Prostate gland (tissue), 2 donors: ENCODE data around the gene AASDHPPT.

Experiments
- CTCF ChIP-seq, 4 experiments: fragments of 200-600 bp in 2 of 4; fragments of 450-650 bp in 2 of 4; sonication (generic) in 2 of 4; IDR thresholded peaks; 1 replicate in 3 of 4; 2 replicates in 1 of 4; pipeline ENCODE4 v1.5.1; 2016 to 2019; ENCODE audit warnings: antibody characterized with exemption in 4 of 4, mild to moderate bottlenecking in 2 of 4, moderate library complexity in 2 of 4
- POLR2A ChIP-seq: fragments of 450-650 bp; IDR thresholded peaks from one replicate; pipeline ENCODE4 v1.6.1; 2016; ENCODE audit warnings: antibody characterized with exemption, mild to moderate bottlenecking
- POLR2AphosphoS5 ChIP-seq: sonication (generic); formaldehyde crosslinking; IDR thresholded peaks from one replicate; pipeline ENCODE4 v1.6.1; 2017; ENCODE audit warnings: antibody characterized with exemption

DNA sequence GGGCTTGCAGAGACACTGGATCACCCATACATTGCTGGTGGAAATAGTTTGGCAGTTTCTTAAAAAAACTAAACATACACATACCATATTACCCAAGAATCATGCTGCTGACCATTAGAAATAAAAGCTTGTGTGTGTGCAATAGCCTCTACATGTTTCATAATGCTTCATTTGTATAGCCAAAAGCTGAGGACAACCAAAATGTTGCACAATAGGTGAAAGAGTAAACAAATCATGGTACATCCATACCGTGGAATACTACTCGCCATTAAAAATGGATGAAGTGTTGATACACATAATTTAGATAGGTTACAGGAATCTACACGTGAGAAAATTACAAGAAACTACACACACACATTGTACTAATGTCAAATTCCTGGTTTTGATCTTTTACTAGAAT lies 6.9 kb upstream of the AASDHPPT start:
- TF ChIP-seq CTCF (IDR thresholded peaks at IDR 0.05) (no peak), POLR2AphosphoS5 (no peak), POLR2A (no peak)
